Vagina (tissue), 2 donors: ENCODE measurements around the gene RASA1. TPM values are rescaled to one million over a fixed set of nuclear protein-coding genes. Genes with fewer than 3 reads are reported as not detected.

Source experiments
- DNase-seq, 2 donors: peaks; one replicate each; pipeline ENCODE4 v3.0.0-alpha.2; 2017; ENCODE audit errors: extremely low spot score in 2 of 2
- H3K27ac ChIP-seq: fragments of 200-600 bp; sonication (generic); one replicate; pipeline ENCODE4 v1.5.1; 2019
- H3K27me3 ChIP-seq: fragments of 200-600 bp; sonication (generic); one replicate; pipeline ENCODE4 v1.5.1; 2019
- H3K36me3 ChIP-seq, 2 donors: fragments of 200-600 bp; sonication (generic); one replicate each; pipeline ENCODE4 v1.5.1; 2017 to 2019
- H3K4me1 ChIP-seq: fragments of 200-600 bp; sonication (generic); one replicate; pipeline ENCODE4 v1.5.1; 2019
- H3K4me3 ChIP-seq, 2 donors: fragments of 200-600 bp; sonication (generic); 1 replicate in 1 of 2; 2 replicates in 1 of 2; pipeline ENCODE4 v1.5.1; 2016 to 2019
- H3K9me3 ChIP-seq: fragments of 200-600 bp; sonication (generic); one replicate; pipeline ENCODE4 v1.5.1; 2019
- CTCF ChIP-seq, 3 experiments: fragments of 450-650 bp in 2 of 3; fragments of 200-600 bp in 1 of 3; sonication (generic) in 1 of 3; IDR thresholded peaks; one replicate each; pipeline ENCODE4 v1.5.1; 2017 to 2019; ENCODE audit warnings: antibody characterized with exemption in 3 of 3, mild to moderate bottlenecking in 2 of 3, moderate library complexity in 2 of 3
- POLR2A ChIP-seq, 2 donors: fragments of 450-650 bp; IDR thresholded peaks; one replicate each; pipeline ENCODE4 v1.6.1; 2017; ENCODE audit warnings: antibody characterized with exemption in 2 of 2, mild to moderate bottlenecking in 2 of 2, moderate library complexity in 2 of 2
- POLR2AphosphoS5 ChIP-seq, 2 donors: sonication (generic); formaldehyde crosslinking; IDR thresholded peaks; one replicate each; pipeline ENCODE4 v1.9.0; 2017; ENCODE audit warnings: antibody characterized with exemption in 2 of 2, mild to moderate bottlenecking in 2 of 2, low read depth in 1 of 2; ENCODE audit not compliant: insufficient read depth in 1 of 2
- intact Hi-C: fragments of 100-400 bp; cut with DNase I; formaldehyde crosslinking; loops from one replicate; pipeline ENCODE4 v1.15.1; 2023
- total RNA-seq: library from RNA; depleted of rRNA; stranded (reverse); fragments of >200 nt; gene quantifications from one replicate; pipeline ENCODE4 v1.2.3, GENCODE V29; 2016

Gene RASA1
- total RNA-seq, 1 donor from 2014 or later = 22.1 TPM

- Histone ChIP-seq H3K27me3 (no peaks in the 10 kb centered on the region), H3K36me3 (no peaks in the 10 kb centered on the region), H3K9me3 (no peaks in the 10 kb centered on the region), H3K27ac (no peak overlapping the region), H3K4me1 (no peaks in the 10 kb centered on the region), H3K4me3 (no peak overlapping the region)
- TF ChIP-seq CTCF (IDR thresholded peaks at IDR 0.05) (no peak), POLR2AphosphoS5 (IDR thresholded peaks at IDR 0.05; ENCODE audit: insufficient read depth in 1 of 2, low read depth in 1 of 2) (no peak), POLR2A (IDR thresholded peaks at IDR 0.05) (no peak)
- intact Hi-C loops = no loop called here
- DNase-seq = no peak
Observed at GRCh38 chr5:87254035-87254434, 13.6 kb upstream of the RASA1 start.

GRCh38 chr5:87258507-87258906 is 9.2 kb upstream of the RASA1 start:
- TF ChIP-seq CTCF (IDR thresholded peaks at IDR 0.05) = no peak
- no peak for TF ChIP-seq POLR2A (IDR thresholded peaks at IDR 0.05)
- TF ChIP-seq POLR2AphosphoS5 (IDR thresholded peaks at IDR 0.05; ENCODE audit: insufficient read depth in 1 of 2, low read depth in 1 of 2) = no peak

DNA sequence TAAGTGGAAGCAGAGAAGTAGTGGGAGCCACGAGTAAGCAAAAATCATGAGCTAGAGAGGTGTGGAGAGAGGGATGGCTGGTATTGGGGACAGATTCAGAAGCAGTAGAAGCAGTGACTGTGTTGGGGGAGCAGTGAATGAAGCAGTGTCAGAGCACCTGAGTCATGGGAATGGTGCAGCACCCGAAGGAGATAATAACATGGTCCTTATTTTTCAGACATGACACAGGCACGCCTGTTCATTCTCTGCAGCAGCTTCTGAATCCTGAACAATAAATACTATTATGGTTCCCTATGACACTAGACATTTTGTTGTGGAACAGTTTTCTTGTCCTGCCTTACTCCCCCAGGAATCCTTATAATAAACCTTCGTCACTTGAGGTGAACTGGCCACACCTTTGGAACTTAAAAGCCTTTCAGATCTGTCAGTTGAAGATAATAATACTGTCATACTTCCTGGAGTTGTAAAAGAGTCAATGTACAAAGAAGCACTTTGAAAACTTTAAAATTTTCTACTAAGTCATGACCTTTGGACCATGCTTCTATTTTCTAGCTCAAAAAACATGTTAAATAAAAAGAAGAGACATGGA is 7.0 kb upstream of the RASA1 start:
- Histone ChIP-seq H3K36me3 (no peaks in the 10 kb centered on the region), H3K27me3 (no peaks in the 10 kb centered on the region), H3K9me3 (no peaks in the 10 kb centered on the region), H3K4me1 (no peaks in the 10 kb centered on the region), H3K27ac (no peak overlapping the region), H3K4me3 (no peak overlapping the region)
- intact Hi-C loops = no loop called here
- no peak for TF ChIP-seq POLR2A (IDR thresholded peaks at IDR 0.05)
- TF ChIP-seq CTCF (IDR thresholded peaks at IDR 0.05) = no peak
- TF ChIP-seq POLR2AphosphoS5 (IDR thresholded peaks at IDR 0.05; ENCODE audit: insufficient read depth in 1 of 2, low read depth in 1 of 2) = no peak
- no peak for DNase-seq

More at GRCh38 chr5:87258507-87258906, 9.2 kb upstream of the RASA1 start:
- H3K27ac ChIP-seq = no peak overlapping the region
- no peaks in the 10 kb centered on the region for H3K27me3 ChIP-seq
- H3K4me1 ChIP-seq = no peaks in the 10 kb centered on the region
- no peaks in the 10 kb centered on the region for H3K36me3 ChIP-seq
- no peak overlapping the region for H3K4me3 ChIP-seq
- DNase-seq = no peak
- intact Hi-C loops = no loop called here
- no peaks in the 10 kb centered on the region for H3K9me3 ChIP-seq

DNA sequence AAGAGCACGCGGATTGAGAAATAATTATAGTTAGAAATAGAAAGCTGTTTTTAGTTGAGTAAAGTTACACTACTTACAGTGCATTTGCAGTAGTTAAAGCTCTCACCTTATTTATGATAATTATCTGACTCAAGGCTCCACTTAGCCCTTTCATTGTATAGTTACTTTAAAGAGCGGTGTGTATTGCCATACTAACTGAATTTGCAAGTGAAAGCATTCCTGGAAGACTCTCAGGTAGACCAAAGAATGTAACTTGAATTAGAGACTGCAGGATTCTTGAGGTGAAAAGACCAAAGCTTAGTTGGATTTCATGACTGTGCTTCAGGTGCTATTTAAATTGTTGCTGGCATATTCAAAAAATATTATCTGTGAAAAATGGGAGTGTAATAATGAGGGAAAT is 4.2 kb upstream of the RASA1 start:
- no peaks in the 10 kb centered on the region for H3K9me3 ChIP-seq
- no peak overlapping the region for H3K4me3 ChIP-seq
- H3K27me3 ChIP-seq = no peaks in the 10 kb centered on the region
- no peaks in the 10 kb centered on the region for H3K36me3 ChIP-seq
- no peak overlapping the region for H3K27ac ChIP-seq
- peaks cover 4% of the 10 kb centered on the region for H3K4me1 ChIP-seq
- no peak for TF ChIP-seq POLR2A (IDR thresholded peaks at IDR 0.05)
- no peak for TF ChIP-seq POLR2AphosphoS5 (IDR thresholded peaks at IDR 0.05; ENCODE audit: insufficient read depth in 1 of 2, low read depth in 1 of 2)
- TF ChIP-seq CTCF (IDR thresholded peaks at IDR 0.05) = no peak
- no peak for DNase-seq
- intact Hi-C loops = no loop called here

DNA sequence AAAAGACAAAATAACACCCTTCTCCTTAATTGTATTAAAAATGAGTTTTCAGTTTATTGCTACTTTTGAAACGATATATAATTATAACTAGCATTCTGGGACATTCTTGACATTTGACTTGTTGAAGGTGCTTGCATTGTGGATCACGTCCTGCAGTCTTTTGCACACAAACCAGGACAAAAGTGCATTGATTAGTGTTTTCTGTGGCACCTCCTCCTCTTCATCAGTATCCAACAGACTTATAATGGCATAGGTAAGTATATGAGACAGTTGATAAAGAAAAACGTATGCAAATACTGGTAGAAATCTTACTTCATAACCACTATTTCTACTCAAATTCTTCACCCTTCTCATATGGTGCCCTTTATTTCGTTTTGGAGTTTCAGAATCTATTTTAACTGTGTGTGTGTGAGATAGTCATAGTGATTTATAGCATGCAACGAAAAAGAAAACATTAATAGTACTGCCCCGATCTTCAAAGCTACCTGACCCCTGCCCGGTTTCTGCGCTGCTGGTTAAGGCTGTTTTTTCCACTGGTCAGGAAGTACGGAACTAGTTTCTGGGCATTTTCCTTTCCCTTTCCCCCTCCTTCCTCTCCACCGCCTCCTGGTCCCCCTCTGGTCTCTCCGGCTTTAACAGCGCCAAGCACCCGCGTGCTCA is 639 bp upstream of the RASA1 start:
- Histone ChIP-seq H3K27me3 (no peaks in the 10 kb centered on the region), H3K36me3 (no peaks in the 10 kb centered on the region), H3K27ac (peak overlapping the region; percentile 89), H3K9me3 (no peaks in the 10 kb centered on the region), H3K4me1 (peaks cover 31% of the 10 kb centered on the region), H3K4me3 (peak overlapping the region; percentile 73 to 81)
- intact Hi-C loops = no loop called here
- no peak for TF ChIP-seq CTCF (IDR thresholded peaks at IDR 0.05)
- TF ChIP-seq POLR2AphosphoS5 (IDR thresholded peaks at IDR 0.05; ENCODE audit: insufficient read depth in 1 of 2, low read depth in 1 of 2) = no peak
- DNase-seq = no peak
